ENCODE measurements around the gene PDE2A.

DNA sequence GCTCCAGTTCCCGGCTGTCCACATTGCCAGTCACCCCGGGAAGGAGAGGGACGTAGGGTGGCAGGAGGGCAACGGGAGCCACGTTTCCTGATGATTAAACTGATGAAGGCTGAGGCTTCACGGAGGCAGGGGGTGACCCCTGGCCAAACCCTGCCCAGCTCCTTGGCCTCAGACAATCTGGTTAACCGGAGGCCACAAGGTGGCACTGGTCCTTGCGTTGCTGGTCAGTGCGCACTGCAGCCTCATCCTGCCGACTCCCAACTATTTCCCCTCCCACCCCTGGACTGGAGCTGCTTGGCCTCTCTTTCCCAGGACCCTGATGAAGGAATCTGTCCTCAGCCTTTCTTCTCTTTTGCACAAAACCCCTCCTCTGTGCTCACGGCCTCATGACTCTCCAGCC is 75.3 kb downstream of the PDE2A start:
- TF ChIP-seq, protein P1, sequence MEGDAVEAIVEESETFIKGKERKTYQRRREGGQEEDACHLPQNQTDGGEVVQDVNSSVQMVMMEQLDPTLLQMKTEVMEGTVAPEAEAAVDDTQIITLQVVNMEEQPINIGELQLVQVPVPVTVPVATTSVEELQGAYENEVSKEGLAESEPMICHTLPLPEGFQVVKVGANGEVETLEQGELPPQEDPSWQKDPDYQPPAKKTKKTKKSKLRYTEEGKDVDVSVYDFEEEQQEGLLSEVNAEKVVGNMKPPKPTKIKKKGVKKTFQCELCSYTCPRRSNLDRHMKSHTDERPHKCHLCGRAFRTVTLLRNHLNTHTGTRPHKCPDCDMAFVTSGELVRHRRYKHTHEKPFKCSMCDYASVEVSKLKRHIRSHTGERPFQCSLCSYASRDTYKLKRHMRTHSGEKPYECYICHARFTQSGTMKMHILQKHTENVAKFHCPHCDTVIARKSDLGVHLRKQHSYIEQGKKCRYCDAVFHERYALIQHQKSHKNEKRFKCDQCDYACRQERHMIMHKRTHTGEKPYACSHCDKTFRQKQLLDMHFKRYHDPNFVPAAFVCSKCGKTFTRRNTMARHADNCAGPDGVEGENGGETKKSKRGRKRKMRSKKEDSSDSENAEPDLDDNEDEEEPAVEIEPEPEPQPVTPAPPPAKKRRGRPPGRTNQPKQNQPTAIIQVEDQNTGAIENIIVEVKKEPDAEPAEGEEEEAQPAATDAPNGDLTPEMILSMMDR (IDR thresholded peaks at IDR 0.05) = peak; percentile 50 to 65 (median 55)
- no peak for TF ChIP-seq POLR2A (IDR thresholded peaks at IDR 0.05)
